H1 (cell line): Measurements from ENCODE around the gene ATP11A. TPM values are rescaled to one million over a fixed set of nuclear protein-coding genes. Genes with fewer than 3 reads are reported as not detected.

Source experiments
- CREB1 ChIP-seq: IDR thresholded peaks from 2 replicates; pipeline ENCODE4 v1.6.1; 2012; ENCODE audit warnings: inconsistent platforms
- EP300 ChIP-seq, 2 experiments: IDR thresholded peaks; 1 replicate in 1 of 2; 2 replicates in 1 of 2; pipeline ENCODE4 v1.6.1; 2011 to 2012; ENCODE audit warnings: low read depth in 2 of 2, low read length in 2 of 2, mild to moderate bottlenecking in 2 of 2, borderline replicate concordance in 1 of 2, inconsistent platforms in 1 of 2, moderate library complexity in 1 of 2
- GTF2F1 ChIP-seq: IDR thresholded peaks from 2 replicates; pipeline ENCODE4 v1.6.1; 2012; ENCODE audit warnings: low read depth, low read length, improper control_type of control experiment, borderline replicate concordance
- NRF1 ChIP-seq: IDR thresholded peaks from 2 replicates; pipeline ENCODE4 v1.6.1; 2011; ENCODE audit warnings: mild to moderate bottlenecking, low read depth, low read length, improper control_type of control experiment
- POLR2AphosphoS5 ChIP-seq: IDR thresholded peaks from 2 replicates; pipeline ENCODE4 v1.6.1; 2011; ENCODE audit warnings: low read depth, low read length
- TEAD4 ChIP-seq: IDR thresholded peaks from 2 replicates; pipeline ENCODE4 v1.6.1; 2012; ENCODE audit warnings: low read depth, low read length, inconsistent platforms, mixed read lengths
- ZNF274 ChIP-seq: IDR thresholded peaks from 2 replicates; pipeline ENCODE4 v1.7.0; 2012; ENCODE audit warnings: low read length, borderline replicate concordance; ENCODE audit errors: extremely low read depth
- polyA plus RNA-seq, 7 experiments: library from polyadenylated mRNA; depleted of rRNA in 3 of 7; stranded (reverse) in 5 of 7; unstranded in 2 of 7; fragments of >200 nt in 5 of 7; fragments of 200-250 nt in 2 of 7; gene quantifications; 1 replicate in 5 of 7; 2 replicates in 1 of 7; 4 replicates in 1 of 7; pipeline versions ENCODE4 v1.2.1 to v1.2.3, GENCODE V29; 2011 to 2013; ENCODE audit warnings: missing spikeins in 2 of 7, mixed read lengths in 2 of 7
- total RNA-seq: library from RNA; stranded (reverse); fragmentation: NEBNext Ultra II Directional; extraction: Animal tissue kit (Norgen Biotek cat#: 25700); gene quantifications from 2 replicates; pipeline ENCODE4 v1.2.1, GENCODE V29; 2021

The ATP11A gene
- total and polyA plus RNA-seq, 2 of the 8 experiments (the other 6 are each of a cell fraction or from before 2014, with no cell fraction given): 28.8 to 72.9 TPM

DNA sequence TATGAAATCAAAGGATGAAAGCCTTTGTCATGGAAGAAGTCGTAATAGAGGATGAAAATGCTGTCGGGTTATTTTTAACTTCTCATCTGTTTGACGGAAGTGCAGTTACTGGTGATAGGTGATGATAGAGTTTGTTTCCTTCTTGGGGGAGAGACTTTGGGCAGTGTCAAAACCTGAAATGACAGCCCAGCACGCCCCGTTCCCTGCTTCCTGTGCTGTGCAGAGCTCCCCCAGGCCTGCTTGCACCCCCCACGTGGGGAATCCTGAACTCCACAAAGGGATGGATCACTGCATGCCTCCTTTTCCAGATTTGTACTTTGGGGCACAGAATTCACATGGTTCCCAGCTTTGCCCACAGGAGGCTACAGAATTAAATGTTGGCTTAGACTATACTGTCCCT, 102.7 kb downstream of the ATP11A start (continued):
- TF ChIP-seq ZNF274 (no peak), TEAD4 (no peak), EP300 (IDR thresholded peaks at IDR 0.05; ENCODE audit: borderline replicate concordance in 1 of 2, low read depth in 2 of 2, low read length in 2 of 2) (no peak), POLR2AphosphoS5 (no peak), NRF1 (no peak), GTF2F1 (no peak), CREB1 (no peak)
